GM12873 (cell line): ENCODE data around the gene SMAD6.

ENCODE experiments used
- CTCF ChIP-seq: IDR thresholded peaks from 2 replicates; pipeline ENCODE4 v1.5.1; 2012; ENCODE audit warnings: low read depth, mild to moderate bottlenecking, moderate library complexity, low read length, control low read depth; ENCODE audit not compliant: insufficient read depth; ENCODE audit errors: missing control alignments

Gene SMAD6

GRCh38 chr15:66718220-66718988 lies 16.4 kb downstream of the SMAD6 start:
- TF ChIP-seq CTCF: no peak

GRCh38 chr15:66719471-66719870 lies 17.4 kb downstream of the SMAD6 start:
- no peak for TF ChIP-seq CTCF

GRCh38 chr15:66720206-66721010 lies 18.4 kb downstream of the SMAD6 start:
- no peak for TF ChIP-seq CTCF

DNA sequence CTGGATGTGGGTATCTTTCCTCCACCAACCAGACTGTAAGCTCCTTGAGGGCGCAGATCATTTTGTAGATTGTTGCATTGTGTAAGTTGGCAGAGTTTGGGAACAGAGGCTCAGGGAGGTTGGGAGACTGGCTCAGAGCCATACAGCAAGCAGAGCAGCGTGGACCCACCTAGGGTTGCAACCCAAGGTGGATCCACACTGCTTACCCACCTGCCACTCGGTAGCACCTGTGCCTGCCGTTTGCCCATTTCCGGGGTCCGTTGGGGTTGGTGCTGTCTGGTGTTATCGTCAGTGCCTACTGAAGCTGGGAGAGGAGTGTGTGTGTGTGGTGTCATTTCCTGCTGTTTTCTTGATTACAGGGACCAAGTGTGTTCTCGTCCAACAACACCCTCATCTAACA lies 19.0 kb downstream of the SMAD6 start:
- no peak for TF ChIP-seq CTCF

DNA sequence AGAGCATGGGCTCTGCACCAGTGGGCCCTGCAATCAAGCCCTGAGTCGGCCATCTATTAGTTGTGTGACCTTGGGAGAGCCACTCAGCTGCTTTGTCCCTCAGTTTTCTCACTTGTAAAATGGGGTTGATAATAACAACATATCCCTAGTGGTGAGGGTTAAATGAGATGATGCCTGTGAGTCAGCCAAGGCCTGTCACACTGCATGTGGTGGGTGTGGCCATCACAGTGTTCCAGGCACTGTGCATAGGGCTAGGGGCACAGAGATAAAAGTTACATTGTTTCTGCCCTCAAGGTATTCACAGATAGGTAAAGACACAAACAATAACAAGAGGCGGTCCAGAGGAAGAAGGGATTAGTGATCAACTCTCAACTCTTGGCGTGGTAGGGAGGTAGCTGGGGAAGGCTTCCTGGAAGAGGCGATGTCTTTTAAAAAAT lies 19.5 kb downstream of the SMAD6 start:
- no peak for TF ChIP-seq CTCF

- TF ChIP-seq CTCF: no peak
These were observed 19.9 kb downstream of the SMAD6 start for GRCh38 chr15:66721954-66722353.

DNA sequence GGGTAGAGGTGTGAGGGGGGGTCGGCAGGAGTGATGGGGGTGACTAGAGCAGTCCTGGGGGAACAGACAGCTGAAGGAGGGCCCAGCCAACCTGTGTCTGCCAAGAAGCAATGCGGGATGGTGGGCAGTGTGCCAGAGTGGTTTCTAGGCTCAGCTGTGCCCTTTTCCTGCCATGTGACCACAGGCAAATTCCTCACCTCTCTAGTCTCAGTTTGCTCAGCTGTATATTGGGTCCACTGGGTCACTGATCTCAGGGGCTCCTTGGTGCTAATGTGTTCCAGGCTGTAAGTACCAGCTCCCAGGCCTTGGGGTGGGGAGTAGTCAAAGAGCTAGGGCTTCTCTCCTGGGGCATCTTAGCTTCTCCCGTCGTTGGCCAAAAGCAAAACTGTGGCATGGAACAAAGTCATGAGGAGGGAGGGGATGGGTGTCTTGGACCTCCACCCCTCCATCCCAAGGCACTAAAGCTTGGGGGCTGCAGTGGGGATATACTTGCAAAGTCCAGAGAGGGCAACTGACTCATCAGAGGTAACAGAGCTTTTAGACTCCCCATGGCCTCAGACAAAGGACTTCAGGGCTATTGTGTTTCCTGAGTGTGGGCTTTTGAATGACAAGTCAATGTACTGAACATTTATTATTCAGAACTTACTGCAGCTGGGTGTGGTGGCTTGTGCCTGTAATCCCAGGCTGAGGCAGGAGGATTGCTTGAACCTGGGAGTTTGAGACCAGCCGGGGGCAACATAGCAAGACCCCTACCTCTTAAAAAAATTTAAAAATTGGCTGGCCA lies 20.9 kb downstream of the SMAD6 start:
- TF ChIP-seq CTCF: no peak
